Fibroblast of villous mesenchyme (primary cell): ENCODE measurements around the gene MDN1. TPM values are rescaled to one million over a fixed set of nuclear protein-coding genes. Genes with fewer than 3 reads are reported as not detected.
A peak's percentile ranks its signal among the peaks of the same experiment; 100 is the strongest.

Experiments
- DNase-seq: peaks from one replicate; pipeline ENCODE4 v3.0.0-alpha.2; 2010; ENCODE audit warnings: low read depth
- H3K4me3 ChIP-seq: 2 replicates; pipeline ENCODE4 v1.5.1; 2011; ENCODE audit warnings: low read depth, mild to moderate bottlenecking, low read length
- total RNA-seq: library from RNA; depleted of rRNA; stranded (reverse); fragments of >200 nt; gene quantifications from 2 replicates; pipeline ENCODE4 v1.2.3, GENCODE V29; 2012
- TF ChIP-seq, protein P1 (sequence below): IDR thresholded peaks from 2 replicates; pipeline ENCODE4 v1.5.1; 2012; ENCODE audit warnings: low read depth, mild to moderate bottlenecking, low read length; ENCODE audit not compliant: insufficient read depth

The MDN1 gene
- total RNA-seq, 1 donor, result 27.2 TPM

- TF ChIP-seq, protein P1, sequence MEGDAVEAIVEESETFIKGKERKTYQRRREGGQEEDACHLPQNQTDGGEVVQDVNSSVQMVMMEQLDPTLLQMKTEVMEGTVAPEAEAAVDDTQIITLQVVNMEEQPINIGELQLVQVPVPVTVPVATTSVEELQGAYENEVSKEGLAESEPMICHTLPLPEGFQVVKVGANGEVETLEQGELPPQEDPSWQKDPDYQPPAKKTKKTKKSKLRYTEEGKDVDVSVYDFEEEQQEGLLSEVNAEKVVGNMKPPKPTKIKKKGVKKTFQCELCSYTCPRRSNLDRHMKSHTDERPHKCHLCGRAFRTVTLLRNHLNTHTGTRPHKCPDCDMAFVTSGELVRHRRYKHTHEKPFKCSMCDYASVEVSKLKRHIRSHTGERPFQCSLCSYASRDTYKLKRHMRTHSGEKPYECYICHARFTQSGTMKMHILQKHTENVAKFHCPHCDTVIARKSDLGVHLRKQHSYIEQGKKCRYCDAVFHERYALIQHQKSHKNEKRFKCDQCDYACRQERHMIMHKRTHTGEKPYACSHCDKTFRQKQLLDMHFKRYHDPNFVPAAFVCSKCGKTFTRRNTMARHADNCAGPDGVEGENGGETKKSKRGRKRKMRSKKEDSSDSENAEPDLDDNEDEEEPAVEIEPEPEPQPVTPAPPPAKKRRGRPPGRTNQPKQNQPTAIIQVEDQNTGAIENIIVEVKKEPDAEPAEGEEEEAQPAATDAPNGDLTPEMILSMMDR, result no peak
- H3K4me3 ChIP-seq, result no peak overlapping the region
- no peak for DNase-seq
These were observed 44.4 kb downstream of the MDN1 start for GRCh38 chr6:89775150-89775549.

DNA sequence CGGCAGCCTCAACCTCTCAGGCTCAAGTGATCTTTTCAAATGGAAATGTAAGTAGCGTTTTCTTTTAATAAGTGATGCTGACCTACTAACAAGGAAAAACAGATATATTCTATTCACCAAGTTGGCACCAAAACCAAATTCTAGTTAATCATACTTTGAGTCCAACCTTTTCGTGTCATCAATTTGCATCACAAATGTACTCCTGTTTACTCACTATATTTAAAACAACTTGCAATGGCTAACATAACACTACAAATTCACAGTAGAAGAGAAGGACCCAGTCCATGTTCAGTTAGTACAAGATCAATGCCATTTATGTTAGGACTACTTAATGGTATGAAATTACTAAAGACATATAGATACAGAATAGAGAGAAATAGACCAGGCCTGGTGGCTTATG is 50.0 kb downstream of the MDN1 start:
- TF ChIP-seq, protein P1, result no peak
- H3K4me3 ChIP-seq, result no peak overlapping the region
- no peak for DNase-seq

DNA sequence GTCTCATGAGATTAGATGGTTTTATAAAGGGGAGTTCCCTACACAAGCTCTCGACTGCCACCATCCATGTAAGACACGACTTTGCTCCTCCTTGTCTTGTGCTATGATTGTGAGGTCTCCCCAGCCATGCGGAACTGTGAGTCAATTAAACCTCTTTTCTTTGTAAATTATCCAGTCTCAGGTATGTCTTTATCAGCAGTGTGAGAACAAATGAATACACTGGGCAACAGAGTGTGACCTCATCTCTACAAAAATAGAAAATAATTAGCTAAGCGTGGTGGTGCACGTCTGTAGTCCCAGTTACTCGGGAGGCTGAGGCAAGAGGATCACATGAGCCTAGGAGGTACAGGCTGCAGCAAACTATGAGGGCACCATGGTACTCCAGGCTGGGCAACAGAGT is 51.3 kb downstream of the MDN1 start:
- no peak overlapping the region for H3K4me3 ChIP-seq

GRCh38 chr6:89763550-89763949 is 56.0 kb downstream of the MDN1 start:
- H3K4me3 ChIP-seq, result no peak overlapping the region
- TF ChIP-seq, protein P1, result no peak
- DNase-seq, result peak; percentile 18

More for the DNA sequence above, 51.3 kb downstream of the MDN1 start:
- no peak for DNase-seq
- TF ChIP-seq, protein P1, result no peak

DNA sequence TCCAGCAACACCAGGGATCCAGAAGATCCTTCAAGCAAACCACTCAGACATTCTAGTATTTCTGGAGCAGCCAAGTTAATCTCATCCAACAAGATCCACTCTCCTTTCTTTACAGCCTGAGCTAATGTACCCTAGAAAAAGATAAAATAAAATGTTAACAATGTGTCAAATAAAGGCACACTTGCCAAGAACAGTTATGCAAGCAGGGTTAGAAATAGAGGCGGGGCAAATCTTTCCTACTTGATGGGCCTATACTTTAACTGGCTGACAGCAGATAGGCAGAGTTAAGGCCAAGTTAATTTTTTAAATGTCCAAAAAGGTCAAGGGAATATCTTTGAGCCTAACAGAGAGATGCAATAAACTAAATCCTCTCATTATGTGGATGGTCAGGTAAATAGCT is 60.8 kb downstream of the MDN1 start:
- TF ChIP-seq, protein P1, result no peak
- H3K4me3 ChIP-seq, result no peak overlapping the region
- no peak for DNase-seq

DNA sequence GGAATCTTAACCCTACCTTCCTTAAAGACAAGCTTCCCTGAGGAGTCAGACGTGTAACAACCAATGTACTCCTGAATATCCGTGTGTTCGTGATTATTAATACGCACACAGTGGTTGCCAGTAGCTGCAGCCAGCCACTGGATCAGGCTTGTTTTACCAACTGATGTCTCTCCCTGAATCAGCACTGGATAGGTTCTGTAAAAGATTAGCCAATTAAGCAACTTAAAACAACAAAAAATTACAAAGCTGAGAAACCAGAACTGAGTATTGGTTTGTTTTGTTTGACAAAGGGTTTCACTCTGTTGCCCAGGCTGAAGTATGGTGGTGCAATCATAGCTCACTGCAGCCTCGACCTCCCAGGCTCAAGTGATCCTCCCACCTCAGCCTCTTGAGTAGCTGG is 69.3 kb downstream of the MDN1 start:
- no peak overlapping the region for H3K4me3 ChIP-seq
- TF ChIP-seq, protein P1, result no peak
- no peak for DNase-seq

GRCh38 chr6:89749918-89750317 is 69.7 kb downstream of the MDN1 start:
- DNase-seq, result no peak
- H3K4me3 ChIP-seq, result no peak overlapping the region
- TF ChIP-seq, protein P1, result no peak
